HG03060 (cell line): ENCODE measurements around the gene RIMKLB.
"Not testable (repeated sequence)": the region's sequence is repeated elsewhere in the genome, so short reads cannot be mapped to it uniquely, and the experiment has no call there.

Source experiments
- ATAC-seq: cut with Tn5 transposase; IDR thresholded peaks from one replicate; pipeline ENCODE4 v1.9.1; 2021; ENCODE audit warnings: low read depth, moderate number of reproducible peaks; ENCODE audit not compliant: unreplicated experiment

RIMKLB gene

DNA sequence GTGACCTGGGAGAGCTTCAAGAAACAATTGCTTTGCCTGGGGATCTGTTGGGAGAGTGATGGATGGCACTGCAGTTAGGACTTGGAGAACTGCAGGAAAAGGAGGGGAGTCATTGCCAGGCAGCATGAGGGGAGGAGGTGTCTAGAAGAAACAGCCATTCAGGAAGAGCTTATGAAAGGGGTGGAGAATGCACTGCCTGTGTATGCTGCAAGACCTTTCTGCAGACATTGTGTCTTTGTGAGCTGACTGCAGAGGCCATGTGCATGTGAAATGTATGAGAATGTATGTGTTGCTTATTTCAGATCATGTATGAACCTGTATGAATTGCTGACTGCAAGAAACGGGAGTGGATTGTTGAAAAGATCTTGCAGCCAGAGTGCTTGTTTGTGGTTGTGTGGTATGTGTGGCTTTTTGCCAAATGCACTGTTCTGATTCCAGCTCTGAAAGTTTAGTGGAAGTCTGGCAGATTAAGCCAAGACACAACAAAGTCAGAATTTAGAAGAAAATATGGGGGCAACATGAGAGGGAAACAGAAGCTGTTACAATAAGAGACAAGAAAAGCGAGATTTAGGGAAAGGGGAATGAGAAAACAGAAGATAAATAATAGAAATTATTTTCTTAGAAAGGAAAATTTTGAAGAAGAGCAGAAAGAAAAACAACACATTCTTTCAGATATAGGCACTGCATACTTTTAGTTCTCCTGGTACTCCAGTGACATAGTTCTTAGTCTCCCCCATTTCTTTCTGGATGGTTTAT, 9.8 kb upstream of the RIMKLB start:
- no peak for ATAC-seq

DNA sequence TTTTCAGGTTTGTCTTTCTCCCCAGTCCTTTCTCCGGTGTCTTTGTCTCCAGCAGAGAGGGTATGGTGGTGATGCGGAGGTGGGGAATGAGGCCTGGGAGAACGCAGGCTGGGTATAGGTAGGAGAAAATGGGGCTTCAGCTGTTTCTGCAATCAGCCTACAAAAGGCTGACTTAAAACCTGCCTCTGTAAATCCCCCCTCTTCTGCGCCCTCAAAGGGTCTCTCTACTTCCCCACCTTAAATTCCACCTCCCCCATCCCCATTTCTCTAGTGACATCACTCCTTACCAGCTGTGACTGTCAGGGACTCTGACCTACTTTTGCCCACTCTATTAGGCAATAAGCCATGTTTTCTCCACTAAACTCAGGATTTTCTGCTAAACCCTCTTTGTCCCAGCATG, 8.1 kb upstream of the RIMKLB start:
- ATAC-seq, result no peak

DNA sequence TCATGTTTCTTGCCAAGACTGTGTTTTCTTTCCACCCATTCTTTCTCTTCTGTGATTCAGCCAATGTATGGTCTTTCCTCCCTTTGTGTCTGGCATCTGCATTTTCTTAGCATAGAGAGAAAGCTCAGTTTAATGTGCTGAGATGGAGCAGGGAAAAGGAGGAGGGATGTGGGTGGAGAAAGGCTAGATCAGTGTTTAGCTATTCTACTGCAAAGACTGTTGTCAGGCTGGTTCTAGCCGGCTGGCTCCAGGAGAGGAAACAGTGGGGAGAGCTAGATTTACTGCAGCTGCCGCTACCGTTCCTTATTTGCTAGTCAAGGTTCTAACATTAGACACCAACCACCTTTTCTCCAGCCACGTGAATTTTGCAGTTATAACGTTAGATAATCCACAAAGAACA, 5.2 kb upstream of the RIMKLB start:
- no peak for ATAC-seq

DNA sequence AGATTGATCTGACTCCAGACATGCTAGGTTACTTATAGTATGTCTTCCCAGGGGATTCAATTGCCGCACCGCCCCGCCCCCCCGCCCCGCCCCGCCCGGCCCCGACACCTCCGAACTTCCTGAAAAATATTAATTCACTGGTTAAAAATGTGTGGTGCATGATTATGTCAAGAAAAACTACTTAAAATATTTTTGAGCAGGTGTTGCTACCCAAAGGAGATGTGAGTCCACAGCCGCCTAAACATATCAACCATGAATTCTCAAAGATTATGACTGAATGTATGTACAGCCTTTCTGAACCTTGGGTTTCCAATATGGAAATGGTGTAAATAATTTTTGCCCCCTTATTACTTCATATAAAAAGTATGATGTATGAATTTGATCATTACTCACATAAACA, 2.7 kb upstream of the RIMKLB start:
- no peak for ATAC-seq

DNA sequence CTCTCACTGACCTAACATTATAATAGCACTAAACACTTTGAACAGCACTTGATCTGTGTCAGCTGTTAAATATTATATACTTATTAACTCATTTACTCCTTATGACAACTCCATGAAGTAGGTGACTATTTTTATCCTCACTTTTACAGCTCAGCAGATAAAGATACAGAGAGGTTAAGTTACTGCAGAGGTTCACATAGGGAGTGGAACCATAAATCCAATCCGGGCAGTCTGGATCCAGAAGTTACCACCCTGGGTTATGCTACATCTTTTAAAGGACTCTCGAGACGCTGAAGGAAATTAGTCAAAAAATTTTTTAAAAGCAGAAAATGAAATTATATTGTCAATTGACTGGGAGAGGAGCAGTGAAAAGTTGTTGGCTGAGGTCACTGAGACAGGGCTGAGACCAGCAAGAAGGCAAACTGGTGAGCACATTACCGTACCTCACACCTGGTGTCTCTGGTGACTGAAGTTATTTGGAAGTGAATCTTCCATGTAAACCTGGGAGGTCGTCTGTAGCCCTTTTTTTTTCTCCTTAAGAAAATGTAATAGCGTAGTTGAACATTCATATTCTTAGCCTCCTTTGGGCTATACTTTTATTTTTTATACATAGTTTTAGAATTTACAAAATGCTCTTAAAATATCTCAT, 1.2 kb upstream of the RIMKLB start:
- no peak for ATAC-seq

DNA sequence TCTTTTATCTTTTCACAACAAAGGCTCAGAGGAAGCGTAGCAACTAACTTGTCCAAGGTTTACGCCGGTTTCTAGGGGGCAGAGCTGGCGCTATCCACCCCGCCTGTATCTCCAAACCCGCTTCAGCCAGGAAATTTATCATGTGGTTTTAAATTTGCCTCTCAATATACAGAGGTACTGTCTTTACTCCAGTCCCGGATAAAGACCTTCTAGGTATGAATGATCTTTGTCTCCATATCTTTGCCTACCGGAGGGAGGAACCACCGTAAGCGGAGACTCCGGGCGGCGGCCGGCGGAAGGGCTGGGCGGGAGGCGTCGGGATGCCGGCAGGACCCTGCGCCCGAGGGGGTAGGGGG, 693 bp upstream of the RIMKLB start:
- no peak for ATAC-seq

DNA sequence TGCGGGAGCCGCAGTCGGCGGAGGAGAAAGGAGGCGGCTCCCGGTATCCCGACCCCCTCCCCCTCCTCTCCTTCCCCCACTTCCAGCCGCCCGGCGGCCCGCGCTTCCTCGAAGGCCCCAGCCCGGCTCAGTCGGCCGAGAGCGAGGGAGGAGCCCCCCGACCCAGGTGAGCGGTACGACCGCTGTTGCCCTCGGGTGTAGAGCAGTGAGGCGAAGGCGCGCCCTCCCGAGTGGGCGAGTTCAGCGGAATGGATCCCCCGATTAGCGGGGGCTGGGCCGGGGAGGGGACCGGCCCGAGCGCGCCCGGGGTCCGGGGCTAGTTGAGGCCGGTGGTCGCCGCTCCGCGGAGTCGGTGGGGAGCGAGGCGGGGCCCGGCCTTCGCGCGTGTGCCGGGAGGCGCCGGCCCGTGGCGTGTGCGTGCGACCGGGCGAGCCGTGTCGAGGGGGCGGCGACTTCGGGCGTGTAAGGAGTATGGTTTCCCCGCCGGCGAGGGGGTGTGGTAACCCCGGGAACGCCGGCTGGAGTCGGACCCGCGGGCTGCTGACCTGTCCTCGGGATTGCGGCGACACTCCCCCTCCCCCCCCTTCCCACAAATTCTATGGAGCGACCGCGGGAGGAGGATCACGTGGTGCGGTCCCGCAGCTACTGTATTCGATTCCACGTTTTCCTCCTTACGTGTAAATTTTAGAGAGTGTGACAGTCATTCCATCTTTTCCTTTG, 501 bp downstream of the RIMKLB start:
- ATAC-seq, result no peak

DNA sequence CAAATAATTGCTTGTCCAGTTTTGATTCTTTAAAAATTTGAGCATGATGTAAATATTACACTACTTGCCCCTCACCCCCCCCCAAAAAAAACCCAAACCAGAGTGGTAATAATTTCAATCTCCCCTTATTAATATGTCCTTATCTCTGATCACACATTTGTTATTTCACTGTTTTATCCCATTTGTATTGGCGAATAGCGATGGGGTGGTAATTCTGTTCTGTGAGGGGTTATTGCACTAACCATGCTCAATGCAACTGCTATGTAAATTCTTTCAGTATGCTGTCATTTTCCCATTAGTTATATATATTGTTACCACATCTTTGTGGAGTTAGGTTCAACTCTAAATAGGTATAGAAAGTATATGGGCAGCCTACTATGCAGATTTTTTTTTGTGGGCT, 1.1 kb downstream of the RIMKLB start:
- no peak for ATAC-seq

DNA sequence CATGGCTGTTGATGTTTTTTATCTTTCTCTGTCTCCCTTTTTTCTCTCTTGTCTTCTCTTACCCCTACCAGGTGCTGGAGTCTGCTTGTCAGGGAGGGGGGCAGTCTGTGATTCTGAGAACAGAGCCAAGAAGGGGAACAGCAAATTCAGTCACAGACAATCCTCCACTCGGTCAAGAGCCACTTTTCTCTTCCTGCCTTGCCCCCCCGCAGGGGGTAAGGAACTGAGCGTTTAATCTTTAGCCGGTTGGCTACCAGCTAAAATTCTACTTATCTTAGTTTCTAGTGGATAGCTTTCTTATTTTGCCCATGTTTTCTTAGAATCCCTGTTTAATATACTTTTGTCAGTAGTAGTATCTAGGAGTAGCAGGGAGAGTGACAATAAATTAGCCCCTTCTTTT, 1.9 kb downstream of the RIMKLB start:
- no peak for ATAC-seq

DNA sequence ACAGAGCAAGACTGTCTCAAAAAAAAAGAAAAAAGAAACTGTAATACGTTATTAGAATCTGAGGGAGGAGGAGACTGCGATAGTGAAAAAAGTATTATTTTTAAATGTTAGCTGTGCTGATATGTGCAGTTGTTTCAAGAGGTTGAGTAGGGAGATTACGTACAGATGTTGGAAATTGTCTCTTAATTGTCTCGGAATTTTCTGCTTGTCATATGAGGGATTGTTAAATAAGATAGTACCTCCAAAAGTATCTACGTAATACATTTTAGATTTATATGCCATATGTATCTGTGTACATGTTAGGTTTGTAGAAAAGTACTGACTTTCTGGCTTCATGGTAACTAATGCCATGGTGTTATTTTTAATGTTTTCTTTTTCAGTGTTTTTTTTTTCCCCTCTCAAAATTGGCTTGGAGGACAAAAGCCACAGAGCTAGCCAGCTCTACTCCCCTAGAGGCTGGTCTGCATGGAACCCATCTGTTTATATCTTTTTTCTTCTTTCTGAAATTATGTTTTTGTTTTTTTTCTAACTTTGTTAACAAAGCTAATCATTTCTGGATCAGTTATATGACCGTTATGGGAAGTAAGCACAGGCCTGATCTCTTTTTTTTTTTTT, 3.4 kb downstream of the RIMKLB start:
- ATAC-seq, result no peak

DNA sequence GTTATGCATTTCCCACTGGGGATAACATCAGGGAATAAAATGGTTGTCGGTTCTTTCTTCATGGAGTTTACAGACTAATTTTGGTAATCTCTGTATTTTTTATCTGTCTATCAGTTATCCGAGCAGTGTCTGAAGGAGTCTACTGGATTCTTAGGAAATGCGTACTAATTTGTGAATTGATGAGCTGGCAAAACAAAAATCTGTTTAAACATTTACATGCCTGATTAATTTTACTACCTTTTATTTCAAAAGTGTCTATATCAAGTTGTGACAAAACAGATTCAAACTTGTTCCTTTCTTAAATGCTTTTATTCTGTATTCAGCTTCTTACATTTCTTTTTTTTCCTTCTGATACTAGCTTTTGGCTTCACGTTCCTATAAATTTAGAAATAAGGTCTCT, 4.4 kb downstream of the RIMKLB start:
- ATAC-seq, result no peak

DNA sequence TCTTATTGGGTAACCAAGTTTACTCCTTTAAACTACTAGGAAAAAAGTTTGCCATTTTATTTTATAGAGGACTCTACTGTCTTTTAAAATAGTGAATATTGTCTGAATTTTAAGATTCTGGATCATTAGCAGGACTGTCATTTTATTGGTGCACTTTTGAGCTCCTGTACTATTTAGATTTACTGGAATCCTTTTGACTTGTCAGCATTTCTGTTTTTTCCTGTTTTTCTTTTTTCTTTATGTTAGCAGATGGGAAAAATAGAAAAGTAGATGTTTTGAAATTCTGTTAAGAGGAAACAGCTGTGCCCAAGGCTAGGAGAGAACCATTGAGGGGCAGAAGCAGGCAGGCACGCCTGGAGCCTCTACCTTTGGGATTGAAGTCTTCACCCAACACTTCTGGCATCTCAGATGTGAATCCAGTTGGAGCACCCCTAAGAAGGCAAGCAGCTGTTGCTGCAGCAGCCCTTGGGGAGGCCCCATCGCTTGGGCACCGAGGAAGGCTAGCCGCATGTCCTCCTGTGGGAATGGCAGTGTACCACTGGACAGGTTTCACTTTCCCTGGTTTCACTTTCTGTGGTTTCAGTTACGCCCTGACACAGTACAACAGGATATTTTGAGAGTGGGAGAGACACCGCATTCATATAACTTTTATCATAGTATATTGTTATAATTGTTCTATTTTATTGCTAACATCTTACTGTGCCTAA, 11.5 kb downstream of the RIMKLB start:
- ATAC-seq, result no peak

DNA sequence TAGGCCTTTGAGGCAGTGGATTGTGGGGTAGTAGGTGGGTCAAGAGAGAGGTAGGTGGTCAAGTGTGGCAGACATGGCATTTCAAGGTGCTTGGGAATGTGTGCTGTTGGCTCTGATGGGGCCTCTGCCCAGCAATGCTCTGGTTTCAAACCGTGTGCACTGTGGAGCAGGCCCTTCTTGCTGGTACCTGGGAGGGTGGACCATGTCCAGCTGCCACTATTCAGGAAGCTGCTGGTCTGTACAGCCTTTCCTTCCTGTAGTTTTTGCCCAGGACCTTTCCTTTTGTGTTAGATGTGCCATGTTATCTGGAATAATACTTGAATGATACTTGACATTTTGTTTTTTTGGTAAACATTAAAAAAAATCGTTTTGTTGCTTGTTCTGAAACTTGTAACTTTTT, 14.8 kb downstream of the RIMKLB start:
- no peak for ATAC-seq

DNA sequence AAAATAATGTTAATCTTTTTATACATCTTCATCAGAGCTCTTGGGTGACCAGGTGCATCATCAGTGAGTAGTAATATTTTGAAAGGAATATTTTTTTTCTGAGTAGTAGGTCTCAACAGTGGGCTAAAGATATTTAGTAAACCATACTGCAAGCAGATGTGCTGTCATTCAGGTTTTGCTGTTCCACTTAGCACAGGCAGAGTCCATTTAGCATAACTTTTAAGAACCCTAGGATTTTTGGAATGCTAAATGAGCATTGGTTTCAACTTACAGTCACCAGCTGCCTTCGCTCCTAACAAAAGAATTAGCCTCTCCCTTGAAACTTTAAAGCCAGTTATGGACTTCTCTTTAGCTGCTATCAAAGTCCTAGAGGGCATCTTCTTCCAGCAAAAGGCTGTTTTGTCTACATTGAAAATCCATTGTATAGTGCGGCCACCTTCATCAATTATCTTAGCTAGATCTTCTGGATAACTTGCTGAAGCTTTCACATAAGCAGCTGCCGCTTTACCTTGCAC, 24.6 kb downstream of the RIMKLB start:
- ATAC-seq, result no peak

DNA sequence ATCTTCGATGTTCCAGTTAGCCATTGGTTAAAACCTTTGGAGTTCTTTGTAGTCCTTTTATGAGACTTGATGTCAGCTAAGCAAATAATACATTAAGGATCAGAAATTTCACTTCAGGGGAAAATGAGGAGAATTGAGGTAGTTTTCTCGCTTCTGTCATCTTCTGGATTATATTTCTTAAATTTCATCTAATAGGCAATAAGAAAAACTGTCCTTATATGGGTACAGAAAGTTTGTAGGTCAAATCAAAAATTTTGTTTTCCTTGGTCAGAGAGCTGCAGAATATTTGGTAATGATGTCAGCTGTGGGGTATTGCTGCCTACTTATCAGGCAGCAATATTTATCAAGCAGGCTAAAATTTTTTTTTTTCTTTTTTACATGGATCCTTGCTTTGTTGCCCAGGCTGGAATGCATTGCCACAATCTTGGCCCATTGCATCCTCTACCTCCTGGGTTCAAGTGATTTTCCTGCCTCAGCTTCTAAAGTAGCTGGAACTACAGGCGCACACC, 37.1 kb downstream of the RIMKLB start:
- ATAC-seq, result no peak

DNA sequence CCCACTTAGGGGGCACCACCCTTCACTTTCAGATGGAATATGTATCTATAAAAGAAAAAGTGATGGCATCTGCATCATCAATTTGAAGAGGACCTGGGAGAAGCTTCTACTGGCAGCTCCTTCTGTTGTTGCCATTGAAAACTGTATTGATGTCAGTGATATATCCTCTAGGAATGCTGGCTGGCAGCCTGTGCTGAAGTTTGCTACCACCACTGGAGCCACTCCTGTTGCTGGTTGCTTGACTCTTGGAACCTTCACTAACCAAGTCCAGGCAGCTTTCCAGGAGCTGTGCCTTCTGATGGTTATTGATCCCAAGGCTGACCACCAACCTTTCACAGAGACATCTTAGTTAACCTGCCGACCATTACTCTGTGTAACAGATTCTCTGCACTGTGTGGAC, 44.7 kb downstream of the RIMKLB start:
- ATAC-seq, result no peak

DNA sequence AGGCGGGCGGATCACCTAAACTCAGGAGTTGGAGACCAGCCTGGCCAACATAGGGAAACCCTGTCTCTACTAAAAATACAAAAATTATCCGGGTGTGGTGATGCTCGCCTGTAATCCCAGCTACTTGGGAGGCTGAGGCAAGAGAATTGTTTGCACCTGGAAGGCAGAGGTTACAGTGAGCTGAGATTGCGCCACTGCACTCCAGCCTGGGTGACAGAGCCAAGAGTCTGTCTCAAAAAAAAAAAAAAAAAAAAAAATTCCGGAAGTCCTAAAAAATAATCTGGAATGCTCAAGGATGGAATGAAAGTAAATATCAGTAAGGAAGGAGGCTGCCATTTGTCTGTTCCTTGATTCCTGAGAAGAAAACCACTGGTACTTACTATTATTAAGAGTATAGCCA, 45.3 kb downstream of the RIMKLB start:
- ATAC-seq, result not testable (repeated sequence)

DNA sequence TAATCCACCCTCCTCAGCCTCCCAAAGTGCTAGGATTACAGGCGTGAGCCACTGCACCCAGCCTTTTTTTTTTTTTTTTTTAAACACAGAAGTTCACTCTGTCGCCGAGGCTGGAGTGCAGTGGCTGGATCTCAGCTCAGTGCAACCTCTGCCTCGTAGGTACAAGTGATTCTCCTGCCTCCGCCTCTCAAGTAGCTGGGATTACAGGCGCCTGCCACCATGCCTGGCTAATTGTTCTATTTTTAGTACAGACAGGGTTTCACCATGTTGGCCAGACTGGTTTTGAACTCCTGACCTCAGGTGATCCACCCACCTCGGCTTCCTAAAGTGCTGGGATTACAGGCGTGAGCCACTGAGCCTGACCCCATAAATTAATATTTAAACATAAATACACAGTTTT, 47.8 kb downstream of the RIMKLB start:
- ATAC-seq, result not testable (repeated sequence)

DNA sequence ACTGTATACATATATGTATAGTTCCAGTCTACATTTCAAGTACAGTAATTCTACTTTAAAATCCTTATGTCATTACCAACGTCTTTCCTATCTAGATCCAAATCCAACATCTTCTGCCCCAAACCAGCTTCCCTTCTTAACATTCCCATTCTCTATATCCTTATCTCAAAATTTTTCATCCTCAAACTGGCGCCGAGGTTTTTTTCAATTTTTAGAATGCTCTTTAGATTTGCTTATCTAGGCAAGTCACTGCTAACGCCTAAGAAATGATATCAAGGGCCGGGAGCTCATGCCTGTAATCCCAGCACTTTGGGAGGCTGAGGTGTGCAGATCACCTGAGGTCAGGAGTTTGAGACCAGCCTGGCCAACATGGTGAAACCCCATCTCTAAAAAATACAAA, 48.3 kb downstream of the RIMKLB start:
- no peak for ATAC-seq

DNA sequence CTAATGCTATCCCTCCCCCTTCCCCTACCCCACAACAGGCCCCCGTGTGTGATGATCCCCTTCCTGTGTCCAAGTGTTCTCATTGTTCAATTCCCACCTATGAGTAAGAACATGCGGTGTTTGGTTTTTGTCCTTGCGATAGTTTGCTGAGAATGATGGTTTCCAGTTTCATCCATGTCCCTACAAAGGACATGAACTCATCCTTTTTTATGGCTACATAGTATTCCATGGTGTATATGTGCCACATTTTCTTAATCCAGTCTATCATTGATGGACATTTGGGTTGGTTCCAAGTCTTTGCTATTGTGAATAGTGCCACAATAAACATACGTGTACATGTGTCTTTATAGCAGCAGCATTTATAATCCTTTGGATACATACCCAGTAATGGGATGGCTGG, 62.3 kb downstream of the RIMKLB start:
- ATAC-seq, result not testable (repeated sequence)
